K562 (cell line): ENCODE data around the gene MYH11. TPM values are rescaled to one million over a fixed set of nuclear protein-coding genes. Genes with fewer than 3 reads are reported as not detected.

ENCODE experiments used
- ATAC-seq: fragments of 200-7000 bp; cut with Tn5 transposase; 3 replicates; pipeline ENCODE4 v1.9.1; 2020; ENCODE audit warnings: moderate library complexity
- BruUV-seq: library from RNA; stranded (reverse); fragments of 400-500 nt; replicated peaks from 2 replicates; lab custom pipeline; 2021; lab: Mats Ljungman, UMichigan
- CTCF ChIA-PET: fragments of 300-600 bp; formaldehyde crosslinking; extraction: SDS; loops from one replicate; lab custom pipeline; 2021; ENCODE audit warnings: low intra/inter-chr PET ratio; lab: Yijun Ruan, JAX
- POLR2A ChIA-PET: fragments of 300-600, 350-650 bp; sonication (Branson Sonifier 250); formaldehyde crosslinking; extraction: SDS; loops from one replicate; lab custom pipeline; 2021; ENCODE audit warnings: antibody characterized with exemption, inconsistent platforms; lab: Yijun Ruan, JAX
- DNase-seq, 4 experiments: peaks; one replicate each; pipeline versions ENCODE4 v3.0.0 to v3.0.0-alpha.2; 2011 to 2018; ENCODE audit warnings: low spot score in 3 of 4, mixed read lengths in 3 of 4; ENCODE audit errors: extremely low read depth in 1 of 4
- FAIRE-seq: peaks from 2 replicates; lab custom pipeline; 2011; peaks lifted over from hg19 to GRCh38; lab: Jason Lieb, UNC
- H2AFZ ChIP-seq: 2 replicates; pipeline ENCODE4 v1.6.0; 2011; ENCODE audit warnings: low read depth, low read length, control low read depth, inconsistent platforms
- H3K27ac ChIP-seq: fragments of 200-600 bp; 3 replicates; pipeline ENCODE4 v1.8.0; 2011; ENCODE audit warnings: low read depth, mild to moderate bottlenecking, control low read depth, inconsistent platforms, low read length, moderate library complexity, mixed read lengths; ENCODE audit errors: extremely low read depth
- H3K27me3 ChIP-seq, 2 experiments: fragments of 300-600 bp in 1 of 2; 2 replicates in 1 of 2; 3 replicates in 1 of 2; pipeline versions ENCODE4 v1.6.0 to v1.8.0; 2011; ENCODE audit warnings: inconsistent platforms in 2 of 2, low read length in 2 of 2, mild to moderate bottlenecking in 1 of 2, mixed read lengths in 1 of 2, moderate library complexity in 1 of 2; ENCODE audit not compliant: control insufficient read depth in 2 of 2, insufficient read depth in 2 of 2
- H3K36me3 ChIP-seq: fragments of 300-600 bp; 3 replicates; pipeline ENCODE4 v1.8.0; 2011; ENCODE audit warnings: mild to moderate bottlenecking, low read length, inconsistent platforms; ENCODE audit not compliant: control insufficient read depth, insufficient read depth
- H3K4me1 ChIP-seq, 2 experiments: fragments of 200-600 bp in 1 of 2; replicated peaks in 1 of 2; 2 replicates in 1 of 2; 3 replicates in 1 of 2; pipeline versions ENCODE4 v1.5.1 to v1.8.0; 2011; ENCODE audit warnings: inconsistent platforms in 2 of 2, low read length in 2 of 2, mild to moderate bottlenecking in 1 of 2, mixed read lengths in 1 of 2, moderate library complexity in 1 of 2; ENCODE audit not compliant: control insufficient read depth in 2 of 2, insufficient read depth in 2 of 2
- H3K4me2 ChIP-seq: 2 replicates; pipeline ENCODE4 v1.6.1; 2011; ENCODE audit warnings: low read length, control low read depth, inconsistent platforms, mixed read lengths; ENCODE audit not compliant: insufficient read depth
- H3K4me3 ChIP-seq: fragments of 200-600 bp; sonication (generic), shearing (Covaris generic); 2 replicates; pipeline ENCODE4 v1.5.1; 2016; ENCODE audit warnings: control low read depth, inconsistent platforms
- H3K79me2 ChIP-seq: fragments of 200-600 bp; 3 replicates; pipeline ENCODE4 v1.8.0; 2011; ENCODE audit warnings: low read length, inconsistent platforms; ENCODE audit not compliant: control insufficient read depth, insufficient read depth
- H3K9ac ChIP-seq, 2 experiments: 2 replicates each; pipeline versions ENCODE4 v1.6.0 to v1.6.1; 2011; ENCODE audit warnings: low read depth in 2 of 2, low read length in 2 of 2, control low read depth in 1 of 2, inconsistent platforms in 1 of 2, mild to moderate bottlenecking in 1 of 2, mixed read lengths in 1 of 2; ENCODE audit not compliant: insufficient read depth in 1 of 2
- H3K9me1 ChIP-seq: one replicate; pipeline ENCODE4 v1.6.0; 2011; ENCODE audit warnings: inconsistent platforms, mild to moderate bottlenecking, low read length, moderate library complexity; ENCODE audit not compliant: control insufficient read depth, insufficient read depth
- H3K9me3 ChIP-seq: replicated peaks from 2 replicates; pipeline ENCODE4 v1.5.1; 2011; ENCODE audit warnings: low read depth, low read length, inconsistent platforms; ENCODE audit not compliant: control insufficient read depth, insufficient read depth
- H4K20me1 ChIP-seq: replicated peaks from 2 replicates; pipeline ENCODE4 v1.6.1; 2011; ENCODE audit warnings: low read length, inconsistent platforms, mixed read lengths; ENCODE audit not compliant: control insufficient read depth, insufficient read depth
- BACH1 ChIP-seq: fragments of 200-800 bp; sonication (Bioruptor generic); IDR thresholded peaks from 2 replicates; pipeline ENCODE4 v1.6.1; 2016; ENCODE audit warnings: missing genetic modification characterization, missing compliant biosample characterization
- FOXM1 ChIP-seq, 2 experiments: fragments of 450-650 bp in 1 of 2; sonication (generic) in 1 of 2; formaldehyde crosslinking in 1 of 2; IDR thresholded peaks; 2 replicates each; pipeline versions ENCODE4 v1.6.1 to v1.9.0; 2017 to 2022; ENCODE audit warnings: low read depth in 2 of 2, mild to moderate bottlenecking in 2 of 2, missing genetic modification reagents in 1 of 2, moderate library complexity in 1 of 2
- GABPB2 ChIP-seq: fragments of 250-450 bp; sonication (Bioruptor Pico); conservative IDR thresholded peaks from 2 replicates; pipeline ENCODE4 v1.5.1; 2021; ENCODE audit warnings: mild to moderate bottlenecking
- HDAC1 ChIP-seq, 2 experiments: fragments of 450-650 bp; IDR thresholded peaks; 2 replicates each; pipeline ENCODE4 v1.6.1; 2016 to 2017; ENCODE audit warnings: inconsistent platforms in 1 of 2, mild to moderate bottlenecking in 1 of 2, moderate library complexity in 1 of 2
- MAZ ChIP-seq, 2 experiments: fragments of 450-650 bp in 1 of 2; sonication (generic) in 1 of 2; formaldehyde crosslinking; IDR thresholded peaks in 1 of 2; conservative IDR thresholded peaks in 1 of 2; 2 replicates each; pipeline versions ENCODE4 v1.4.0 to v1.5.0; 2020; ENCODE audit warnings: mild to moderate bottlenecking in 1 of 2, missing genetic modification reagents in 1 of 2
- MTA3 ChIP-seq: fragments of 450-650 bp; formaldehyde crosslinking; IDR thresholded peaks from 2 replicates; pipeline ENCODE4 v1.6.1; 2017; ENCODE audit warnings: mild to moderate bottlenecking, borderline replicate concordance
- SREBF2 ChIP-seq: sonication (generic); formaldehyde crosslinking; IDR thresholded peaks from 2 replicates; pipeline ENCODE4 v1.4.0; 2020; ENCODE audit warnings: mild to moderate bottlenecking, missing genetic modification reagents
- ZNF395 ChIP-seq: fragments of 200-800 bp; sonication (Bioruptor generic); IDR thresholded peaks from 2 replicates; pipeline ENCODE4 v1.6.1; 2017; ENCODE audit warnings: missing genetic modification characterization, missing compliant biosample characterization
- ZNF561 ChIP-seq: fragments of 450-650 bp; formaldehyde crosslinking; conservative IDR thresholded peaks from 2 replicates; pipeline ENCODE4 v1.4.0; 2020; ENCODE audit warnings: mild to moderate bottlenecking, moderate library complexity
- WGBS: fragments of 100-300 bp; shearing (Covaris generic); methylation state at CpG from one replicate; pipeline ENCODE4 v1.1.6; 2016; ENCODE audit warnings: low coverage, mixed read lengths; ENCODE audit not compliant: insufficient coverage; ENCODE audit errors: missing lambda C conversion rate; 5-methylcytosine and 5-hydroxymethylcytosine counted together
- in situ Hi-C: fragments of 300-500 bp; cut with MboI; formaldehyde crosslinking; loops from 4 replicates; pipeline ENCODE4 v1.15.0; 2018; ENCODE audit warnings: inconsistent platforms, mixed read lengths
- intact Hi-C: fragments of 100-400 bp; cut with micrococcal nuclease; formaldehyde crosslinking; loops from 2 replicates; pipeline ENCODE4 v1.14.2; 2022
- polyA plus RNA-seq, 8 experiments: library from polyadenylated mRNA; depleted of rRNA in 4 of 8; stranded (reverse) in 5 of 8; unstranded in 3 of 8; fragments of >200 nt; fragmentation: Nextera tagmentation in 2 of 8; fragmentation: Illumina TruSeq in 1 of 8; extraction: Ambion mirVana in 2 of 8; extraction: Trizol in 1 of 8; gene quantifications; 2 replicates each; pipeline versions ENCODE4 v1.2.1 to v1.2.3, GENCODE V29; 2011 to 2014; ENCODE audit warnings: inconsistent platforms in 1 of 8, missing spikeins in 1 of 8
- total RNA-seq, 7 experiments: library from RNA; depleted of rRNA in 6 of 7; stranded (reverse); fragments of >200 nt in 6 of 7; fragmentation: Illumina TruSeq in 2 of 7; extraction: Trizol in 2 of 7; gene quantifications; 2 replicates each; pipeline versions ENCODE4 v1.2.1 to v1.2.3, GENCODE V29; 2011 to 2021; ENCODE audit warnings: low replicate concordance in 1 of 7

Gene MYH11
- total and polyA plus RNA-seq, 9 of the 15 experiments (the other 6 are each of a cell fraction or from before 2014, with no cell fraction given), result 0.05 to 0.47 (median 0.08) TPM; not detected in 5

DNA sequence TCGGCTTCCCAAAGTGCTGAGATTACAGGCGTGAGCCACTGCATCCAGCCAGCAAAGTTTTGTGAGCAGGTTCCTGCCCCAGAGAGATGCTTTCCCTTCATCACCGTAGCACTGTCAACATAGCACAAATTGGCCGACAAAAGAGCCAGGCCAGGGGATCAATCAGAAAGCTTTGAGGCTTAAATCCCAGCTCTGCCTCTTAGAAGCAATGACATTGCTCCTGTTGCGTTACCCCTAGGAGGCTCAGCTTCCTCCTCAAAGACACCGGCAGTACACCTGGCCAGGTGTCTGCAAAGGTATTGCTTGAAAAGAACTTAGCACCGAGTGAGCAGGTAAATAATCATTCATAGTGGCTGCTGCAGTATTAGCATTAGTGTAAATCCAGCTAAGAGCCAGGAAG is 120.3 kb downstream of the MYH11 start:
- Histone ChIP-seq H3K4me2 (no peak overlapping the region), H3K9ac (no peak overlapping the region), H3K27ac (no peak overlapping the region), H2AFZ (no peak overlapping the region), H3K9me3 (peaks cover 6% of the 10 kb centered on the region), H3K9me1 (no peaks in the 10 kb centered on the region), H3K27me3 (peaks cover 19 to 43% of the 10 kb centered on the region in 2 experiments; a peak in 3 of 5 replicates), H3K36me3 (no peaks in the 10 kb centered on the region), H3K79me2 (no peaks in the 10 kb centered on the region), H3K4me3 (no peak overlapping the region), H4K20me1 (no peaks in the 10 kb centered on the region; the same call in 1 of the 2 replicates), H3K4me1 (peaks cover 0 to 3% of the 10 kb centered on the region in 2 experiments; a peak in 1 of 5 replicates)
- intact Hi-C loops (no loop called here), in situ Hi-C loops (no loop called here)
- ChIA-PET POLR2A (interaction anchor here (0.6 kb wide), 1 partner anchor 36 kb away, joined by 3 read pairs; no protein-coding TSS in a partner anchor), CTCF (no interaction called here)
- FAIRE-seq, result no peak
- no TSS peak for BruUV-seq
- ATAC-seq, result no peak
- WGBS, result 16% methylated on average over 7 of the region's 7 CpGs
- TF ChIP-seq ZNF561 (CRISPR knock-in tag), result no peak
- no peak for TF ChIP-seq ZNF395 (CRISPR knock-in tag)
- no peak for TF ChIP-seq FOXM1 (IDR thresholded peaks at IDR 0.05; ENCODE audit: low read depth)
- no peak for TF ChIP-seq FOXM1 (CRISPR knock-in tag; IDR thresholded peaks at IDR 0.05; ENCODE audit: low read depth)
- no peak for TF ChIP-seq BACH1 (tag)
- TF ChIP-seq SREBF2, result no peak
- no peak for TF ChIP-seq MTA3
- no peak for TF ChIP-seq MAZ (CRISPR knock-in tag; conservative IDR thresholded peaks at IDR 0.05 in 1 of 2, IDR thresholded peaks at IDR 0.05 in 1 of 2)
- no peak for TF ChIP-seq HDAC1 (IDR thresholded peaks at IDR 0.05)
- TF ChIP-seq GABPB2 (CRISPR knock-in tag), result no peak
- DNase-seq, result no peak
